Right lobe of liver (tissue), 6 donors: ENCODE results near the gene MUS81. TPM values are rescaled to one million over a fixed set of nuclear protein-coding genes. Genes with fewer than 3 reads are reported as not detected.
"Not testable (repeated sequence)": the region's sequence is repeated elsewhere in the genome, so short reads cannot be mapped to it uniquely, and the experiment has no call there.

Experiments used
- ATAC-seq, 4 donors: fragments of 200-7000 bp; cut with Tn5 transposase; one replicate each; pipeline ENCODE4 v1.9.1; 2020; ENCODE audit warnings: mild to moderate bottlenecking in 4 of 4, moderate library complexity in 4 of 4
- DNase-seq, 3 donors: peaks; one replicate each; pipeline ENCODE4 v3.0.0-alpha.2; 2020
- H3K27ac ChIP-seq, 3 donors: fragments of 200-600 bp; one replicate each; pipeline ENCODE4 v1.8.0; 2022
- H3K27me3 ChIP-seq, 2 donors: fragments of 200-600 bp; one replicate each; pipeline ENCODE4 v1.8.0; 2022
- H3K36me3 ChIP-seq, 4 donors: fragments of 200-600 bp; sonication (generic) in 1 of 4; one replicate each; pipeline versions ENCODE4 v1.5.1 to v1.8.0; 2017 to 2022; ENCODE audit warnings: control low read depth in 1 of 4
- H3K4me1 ChIP-seq, 4 donors: fragments of 200-600 bp; sonication (generic) in 1 of 4; one replicate each; pipeline versions ENCODE4 v1.5.1 to v1.8.0; 2017 to 2022; ENCODE audit warnings: control low read depth in 1 of 4
- H3K4me3 ChIP-seq, 3 donors: fragments of 200-600 bp; one replicate each; pipeline ENCODE4 v1.8.0; 2022
- H3K9me3 ChIP-seq, 4 donors: fragments of 200-600 bp; sonication (generic) in 1 of 4; one replicate each; pipeline versions ENCODE4 v1.5.1 to v1.8.0; 2017 to 2022; ENCODE audit warnings: control low read depth in 1 of 4
- POLR2A ChIP-seq: fragments of 450-650 bp; IDR thresholded peaks from one replicate; pipeline ENCODE4 v1.6.1; 2017; ENCODE audit warnings: antibody characterized with exemption, mild to moderate bottlenecking
- WGBS: methylation state at CpG from one replicate; pipeline ENCODE4 v1.1.6; 2018; ENCODE audit warnings: low coverage, low lambda C conversion rate; ENCODE audit not compliant: insufficient coverage; ENCODE audit errors: missing lambda C conversion rate; 5-methylcytosine and 5-hydroxymethylcytosine counted together
- intact Hi-C, 2 donors: fragments of 100-400 bp; cut with DNase I; formaldehyde crosslinking; loops; one replicate each; pipeline versions ENCODE4 v1.11.2 to v1.14.1; 2022
- total RNA-seq, 6 experiments: library from RNA; depleted of rRNA in 2 of 6; stranded (reverse); fragments of >200 nt in 2 of 6; fragmentation: NEBNext Ultra II Directional in 3 of 6; extraction: Animal tissue kit (Norgen Biotek cat#: 25700) in 3 of 6; gene quantifications; one replicate each; pipeline versions ENCODE4 v1.1.0 to v1.2.4, GENCODE V29; 2016 to 2023
- TF ChIP-seq, protein P1 (sequence below), 4 donors: fragments of 200-600 bp in 3 of 4; fragments of 450-650 bp in 1 of 4; IDR thresholded peaks; one replicate each; pipeline versions ENCODE4 v1.5.1 to v1.8.0; 2016 to 2022; ENCODE audit warnings: antibody characterized with exemption in 4 of 4, mild to moderate bottlenecking in 2 of 4
- donor health status: DM: no; HTN: yes; CAD: no.
- donor health status: DM: no; HTN: no; CAD: no.
- donor health status: DM: no; HTN: no; CAD: no.
- donor health status: DM: no; HTN: yes; CAD: no.
- donor health status: DM: no; HTN: yes; CAD: no.

Gene MUS81
- total RNA-seq, 6 experiments from 2014 or later, result 14.0 to 25.6 (median 19.7) TPM

DNA sequence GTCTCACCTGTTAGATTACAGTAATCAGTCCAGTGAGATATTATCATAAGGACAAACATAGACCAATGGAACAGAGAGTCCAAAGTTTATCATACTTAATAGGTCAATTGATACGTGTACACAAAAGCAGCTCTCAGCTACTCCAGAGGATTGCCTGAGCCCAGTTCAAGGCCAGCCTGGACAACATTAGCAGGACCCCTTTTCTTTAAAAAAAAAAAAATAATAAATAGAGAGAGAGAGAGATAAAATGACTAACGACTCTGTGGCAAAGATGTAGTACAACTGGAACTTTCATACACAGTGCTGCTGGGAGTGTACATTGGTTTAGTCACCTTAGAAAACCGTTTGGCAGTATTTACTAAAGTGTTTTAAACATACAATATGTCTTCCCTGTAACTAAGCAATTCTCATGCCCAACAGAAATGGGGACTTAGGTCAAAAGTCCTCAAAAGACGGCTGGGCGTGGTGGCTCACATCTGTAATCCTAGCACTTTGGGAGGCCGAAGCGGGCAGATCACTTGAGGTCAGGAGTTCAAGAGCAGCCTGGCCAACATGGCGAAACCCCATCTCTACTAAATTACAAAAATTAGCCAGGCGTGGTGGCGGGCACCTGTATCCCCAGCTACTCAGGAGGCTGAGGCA lies 15.9 kb upstream of the MUS81 start:
- H3K27ac ChIP-seq, result no peak overlapping the region
- H3K4me1 ChIP-seq, result no peaks in the 10 kb centered on the region
- H3K27me3 ChIP-seq, result no peaks in the 10 kb centered on the region
- H3K36me3 ChIP-seq, result no peaks in the 10 kb centered on the region
- DNase-seq (no peak), ATAC-seq (no peak)
- TF ChIP-seq POLR2A, result no peak
- TF ChIP-seq, protein P1, sequence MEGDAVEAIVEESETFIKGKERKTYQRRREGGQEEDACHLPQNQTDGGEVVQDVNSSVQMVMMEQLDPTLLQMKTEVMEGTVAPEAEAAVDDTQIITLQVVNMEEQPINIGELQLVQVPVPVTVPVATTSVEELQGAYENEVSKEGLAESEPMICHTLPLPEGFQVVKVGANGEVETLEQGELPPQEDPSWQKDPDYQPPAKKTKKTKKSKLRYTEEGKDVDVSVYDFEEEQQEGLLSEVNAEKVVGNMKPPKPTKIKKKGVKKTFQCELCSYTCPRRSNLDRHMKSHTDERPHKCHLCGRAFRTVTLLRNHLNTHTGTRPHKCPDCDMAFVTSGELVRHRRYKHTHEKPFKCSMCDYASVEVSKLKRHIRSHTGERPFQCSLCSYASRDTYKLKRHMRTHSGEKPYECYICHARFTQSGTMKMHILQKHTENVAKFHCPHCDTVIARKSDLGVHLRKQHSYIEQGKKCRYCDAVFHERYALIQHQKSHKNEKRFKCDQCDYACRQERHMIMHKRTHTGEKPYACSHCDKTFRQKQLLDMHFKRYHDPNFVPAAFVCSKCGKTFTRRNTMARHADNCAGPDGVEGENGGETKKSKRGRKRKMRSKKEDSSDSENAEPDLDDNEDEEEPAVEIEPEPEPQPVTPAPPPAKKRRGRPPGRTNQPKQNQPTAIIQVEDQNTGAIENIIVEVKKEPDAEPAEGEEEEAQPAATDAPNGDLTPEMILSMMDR (IDR thresholded peaks at IDR 0.05), result no peak
- WGBS, result 74% methylated on average over 8 of the region's 10 CpGs
- H3K4me3 ChIP-seq, result no peak overlapping the region
- intact Hi-C loops, result no loop called here
- no peaks in the 10 kb centered on the region for H3K9me3 ChIP-seq

DNA sequence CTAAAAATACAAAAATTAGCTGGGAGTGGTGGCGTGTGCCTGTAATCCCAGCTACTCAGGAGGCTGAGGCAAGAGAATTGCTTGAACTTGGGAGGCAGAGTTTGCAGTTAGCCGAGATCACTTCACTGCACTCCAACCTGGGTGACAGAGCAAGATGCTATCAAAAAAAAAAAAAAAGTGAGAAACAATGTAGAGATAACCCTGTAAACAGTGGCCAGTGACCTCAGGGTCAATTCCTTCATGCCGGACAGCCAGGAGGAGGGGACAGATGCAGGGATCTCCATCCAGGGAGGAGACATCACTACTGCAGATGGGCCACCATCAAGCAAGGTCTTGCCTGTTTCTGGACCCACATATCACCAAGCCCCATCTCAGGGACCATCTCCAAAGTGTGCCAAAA lies 12.5 kb upstream of the MUS81 start:
- H3K36me3 ChIP-seq, result peaks cover 0 to 2% (median under 1%) of the 10 kb centered on the region in 4 donors
- H3K9me3 ChIP-seq, result no peaks in the 10 kb centered on the region
- H3K4me1 ChIP-seq, result no peaks in the 10 kb centered on the region
- no peaks in the 10 kb centered on the region for H3K27me3 ChIP-seq
- intact Hi-C loops, result no loop called here
- no peak for ATAC-seq
- TF ChIP-seq, protein P1 (IDR thresholded peaks at IDR 0.05), result no peak
- TF ChIP-seq POLR2A, result no peak
- H3K4me3 ChIP-seq, result no peak overlapping the region
- peak in 1 of 3 donors; percentile 13 for DNase-seq
- WGBS, result 67% methylated on average over 2 of the region's 3 CpGs
- no peak overlapping the region for H3K27ac ChIP-seq

DNA sequence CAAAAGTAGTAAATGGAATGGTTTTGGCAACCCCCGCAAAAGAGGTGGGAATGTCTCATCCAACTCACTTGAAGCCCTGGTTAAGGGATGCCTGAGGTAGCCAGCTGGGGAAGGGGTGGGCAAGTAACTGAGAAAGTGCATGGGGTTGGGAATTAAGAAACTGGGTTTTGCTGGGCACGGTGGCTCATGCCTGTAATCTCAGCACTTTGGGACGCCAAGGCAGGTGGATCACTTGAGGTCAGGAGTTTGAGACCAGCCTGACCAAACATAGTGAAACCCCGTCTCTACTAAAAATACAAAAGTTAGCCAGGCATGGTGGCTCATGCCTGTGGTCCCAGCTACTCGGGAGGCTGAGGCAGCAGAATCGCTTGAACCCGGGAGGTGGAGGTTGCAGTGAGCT lies 11.5 kb upstream of the MUS81 start:
- 30% methylated on average over 4 of the region's 7 CpGs for WGBS
- ATAC-seq, H3K4me3 ChIP-seq, H3K27ac ChIP-seq, H3K9me3 ChIP-seq, H3K27me3 ChIP-seq, intact Hi-C loops, H3K4me1 ChIP-seq, DNase-seq: not testable (repeated sequence)
- H3K36me3 ChIP-seq, result peaks cover 4 to 11% (median 5%) of the 10 kb centered on the region in 4 donors

DNA sequence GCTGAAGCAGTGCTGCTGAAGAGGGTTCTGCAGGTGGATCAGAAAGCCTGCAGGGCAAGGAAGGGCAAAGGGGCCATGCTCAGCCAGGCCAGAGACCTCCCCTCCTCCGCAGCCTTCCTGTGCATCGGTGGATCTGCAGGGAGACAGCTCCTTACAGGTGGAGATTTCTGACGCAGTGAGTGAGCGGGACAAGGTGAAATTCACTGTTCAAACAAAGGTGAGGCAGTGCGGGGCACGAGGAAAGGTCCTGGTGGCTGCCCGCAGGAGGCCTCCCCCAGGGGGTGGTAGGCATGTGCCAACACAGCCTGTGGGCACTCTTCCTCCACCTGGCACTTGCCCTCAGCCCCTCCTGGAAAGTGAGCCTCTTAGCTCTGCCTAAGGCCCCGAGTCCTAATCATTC lies 10.9 kb upstream of the MUS81 start:
- H3K27me3 ChIP-seq, result no peaks in the 10 kb centered on the region
- intact Hi-C loops, result no loop called here
- H3K4me3 ChIP-seq, result no peak overlapping the region
- H3K9me3 ChIP-seq, result no peaks in the 10 kb centered on the region
- peak in 1 of 4 donors; percentile 9 for ATAC-seq
- peak in 1 of 3 donors; percentile 39 for DNase-seq
- no peak for TF ChIP-seq POLR2A
- TF ChIP-seq, protein P1 (IDR thresholded peaks at IDR 0.05), result no peak
- no peaks in the 10 kb centered on the region for H3K4me1 ChIP-seq
- WGBS, result 55% methylated on average over 2 of the region's 8 CpGs
- peaks cover 6 to 18% (median 11%) of the 10 kb centered on the region in 4 donors for H3K36me3 ChIP-seq
- no peak overlapping the region for H3K27ac ChIP-seq

DNA sequence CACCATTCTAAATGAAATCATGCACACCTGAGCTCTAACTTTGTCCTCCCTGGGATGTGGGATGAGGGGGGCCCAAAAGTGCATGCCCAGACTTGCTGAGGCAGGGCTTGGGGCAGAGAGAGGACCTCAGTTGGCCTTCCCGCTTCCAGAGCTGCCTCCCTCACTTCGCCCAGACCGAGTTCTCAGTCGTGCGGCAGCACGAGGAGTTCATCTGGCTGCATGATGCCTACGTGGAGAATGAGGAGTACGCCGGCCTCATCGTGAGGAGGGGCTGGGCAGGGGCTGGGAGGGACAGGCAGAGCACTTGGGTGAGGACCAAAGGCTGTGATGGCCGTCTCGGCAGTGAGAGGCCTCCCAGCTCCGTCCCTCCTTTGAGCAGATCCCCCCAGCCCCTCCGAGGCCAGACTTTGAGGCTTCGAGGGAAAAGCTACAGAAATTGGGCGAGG lies 10.4 kb upstream of the MUS81 start:
- no peak for TF ChIP-seq POLR2A
- TF ChIP-seq, protein P1 (IDR thresholded peaks at IDR 0.05), result no peak
- 50% methylated on average over 12 of the region's 16 CpGs for WGBS
- DNase-seq (no peak), ATAC-seq (no peak)
- H3K4me1 ChIP-seq, result no peaks in the 10 kb centered on the region
- no peak overlapping the region for H3K4me3 ChIP-seq
- no peak overlapping the region for H3K27ac ChIP-seq
- peaks cover 6 to 22% (median 15%) of the 10 kb centered on the region in 4 donors for H3K36me3 ChIP-seq
- intact Hi-C loops, result no loop called here
- no peaks in the 10 kb centered on the region for H3K9me3 ChIP-seq
- no peaks in the 10 kb centered on the region for H3K27me3 ChIP-seq
